GM19193 (cell line): Measurements from ENCODE around the gene C1QTNF12.

Source experiments
- POLR2A ChIP-seq: IDR thresholded peaks from 4 replicates; pipeline ENCODE4 v1.6.1; 2011; ENCODE audit not compliant: insufficient read depth, insufficient read length; ENCODE audit errors: extremely low read depth

C1QTNF12 gene

GRCh38 chr1:1232208-1232795, 14.2 kb downstream of the C1QTNF12 start, which contains the start of gene B3GALT6:
B3GALT6 (plus strand) TSS chr1:1232237; CDS start chr1:1232279, 42 bp downstream.
- peak; percentile 55 for TF ChIP-seq POLR2A

GRCh38 chr1:1231400-1232207, 14.9 kb downstream of the C1QTNF12 start, which contains the start of gene SDF4:
SDF4 (minus strand) TSS chr1:1232001; CDS start chr1:1228772, 3,229 bp downstream.
- peak; percentile 93 for TF ChIP-seq POLR2A

- TF ChIP-seq POLR2A: no peak
Observed at GRCh38 chr1:1230656-1231399, 15.7 kb downstream of the C1QTNF12 start.

GRCh38 chr1:1229770-1230169, 16.8 kb downstream of the C1QTNF12 start:
- TF ChIP-seq POLR2A: no peak

- TF ChIP-seq POLR2A: no peak
Observed at GRCh38 chr1:1228596-1229321, 17.8 kb downstream of the C1QTNF12 start.

GRCh38 chr1:1228187-1228586, 18.3 kb downstream of the C1QTNF12 start:
- no peak for TF ChIP-seq POLR2A

- TF ChIP-seq POLR2A: no peak
Observed at GRCh38 chr1:1227386-1227785, 19.1 kb downstream of the C1QTNF12 start.

- TF ChIP-seq POLR2A: no peak
Observed at GRCh38 chr1:1226566-1227362, 19.8 kb downstream of the C1QTNF12 start.

- no peak for TF ChIP-seq POLR2A
Observed at GRCh38 chr1:1225913-1226312, 20.6 kb downstream of the C1QTNF12 start.

- no peak for TF ChIP-seq POLR2A
Observed at GRCh38 chr1:1225238-1225845, 21.2 kb downstream of the C1QTNF12 start.

- no peak for TF ChIP-seq POLR2A
Observed at GRCh38 chr1:1223891-1224290, 22.6 kb downstream of the C1QTNF12 start.

- no peak for TF ChIP-seq POLR2A
Observed at GRCh38 chr1:1223321-1223720, 23.2 kb downstream of the C1QTNF12 start.

- no peak for TF ChIP-seq POLR2A
Observed at GRCh38 chr1:1222575-1223225, 23.8 kb downstream of the C1QTNF12 start.
